ENCODE data around the gene IP6K1. TPM values are rescaled to one million over a fixed set of nuclear protein-coding genes. Genes with fewer than 3 reads are reported as not detected.

IP6K1 gene
- total RNA-seq, 1 experiment from 2014 or later: 26.4 TPM

DNA sequence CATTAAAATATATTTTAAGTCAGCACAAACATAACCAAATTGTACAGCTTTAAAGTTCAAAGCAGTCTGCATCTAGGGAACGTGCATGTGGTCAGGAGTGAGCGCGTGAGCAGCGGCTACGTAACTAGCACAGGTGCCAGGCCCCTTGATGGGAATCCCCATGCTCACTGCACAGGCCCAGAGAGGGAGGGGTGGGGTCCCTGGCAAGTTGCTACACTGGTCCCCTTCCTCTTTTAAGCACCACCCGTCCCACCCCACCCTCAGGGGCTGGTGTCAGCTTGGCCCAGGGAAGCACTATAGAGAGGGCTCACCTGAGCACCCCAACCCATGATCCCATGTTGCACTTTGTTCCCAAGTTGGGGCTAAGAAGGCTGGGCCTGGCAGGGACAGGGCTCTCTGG is 61.8 kb downstream of the IP6K1 start:
- DNase-seq (ENCODE audit: low read depth): no peak

DNA sequence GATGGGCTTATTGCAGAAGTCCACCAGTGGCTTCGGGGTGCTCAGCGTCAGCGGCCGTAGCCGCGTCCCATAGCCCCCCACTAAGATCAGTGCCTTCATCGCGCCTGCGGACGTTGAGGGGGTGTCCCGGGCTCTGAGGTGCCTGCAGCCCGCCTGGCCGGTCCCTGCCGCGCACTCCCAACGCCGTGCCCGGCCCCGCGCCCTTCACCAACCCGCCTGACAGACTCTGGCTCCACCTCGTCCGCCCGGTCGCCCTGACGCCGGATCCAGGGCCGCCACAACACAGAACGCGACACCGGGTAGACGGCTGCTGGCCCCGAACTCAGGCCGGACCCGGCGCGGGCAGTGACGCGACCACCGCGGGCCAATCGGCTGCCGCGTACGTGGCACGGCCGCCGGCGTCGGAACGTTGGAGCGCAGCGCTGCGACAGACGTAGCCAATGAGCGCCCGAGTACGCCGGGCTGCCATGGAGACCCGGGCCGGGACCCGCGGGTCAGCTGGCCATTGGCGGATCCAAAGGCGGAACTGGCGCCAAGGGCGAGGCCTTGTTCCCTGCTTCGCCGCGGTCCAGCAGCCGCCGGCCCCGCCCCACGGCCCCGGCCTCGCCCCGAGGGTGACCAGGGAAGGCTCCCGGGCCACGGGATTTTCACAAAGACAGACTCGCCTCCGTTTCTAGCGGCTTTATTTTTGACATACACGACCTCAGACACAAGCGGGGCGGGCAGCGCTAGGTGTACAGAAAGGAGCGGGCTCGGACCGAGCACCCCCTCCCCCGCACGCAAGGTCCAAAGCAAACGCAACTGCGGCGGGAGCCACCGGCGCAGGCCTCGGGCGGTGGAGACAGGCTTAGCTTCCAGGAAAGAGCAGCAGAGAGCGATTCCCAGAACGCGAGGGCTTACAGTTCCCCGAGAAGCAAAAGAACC is 62.5 kb downstream of the IP6K1 start, which contains the start of gene GMPPB:
Gene GMPPB (minus strand): TSS at position 324 of the 924 bp plus-strand sequence. CDS start 225 bp downstream, at position 99.
- DNase-seq (ENCODE audit: low read depth): peak; percentile 98

DNA sequence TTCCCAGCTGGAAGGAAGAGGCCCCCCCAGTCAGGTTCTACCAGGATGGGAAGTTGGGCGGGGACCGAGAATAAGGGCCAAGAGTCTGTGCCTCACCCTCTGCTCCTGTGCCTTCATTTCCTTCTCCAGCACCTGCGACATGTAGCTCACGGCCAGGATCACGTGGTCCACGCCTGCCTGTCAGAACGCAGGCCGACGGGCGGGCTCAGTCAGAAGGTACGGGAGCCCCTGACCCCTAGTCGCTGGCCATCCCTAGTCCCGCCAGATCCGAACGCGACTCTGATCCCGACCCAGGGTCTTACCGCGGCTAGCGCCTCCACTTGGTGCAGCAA is 63.1 kb downstream of the IP6K1 start:
- DNase-seq (ENCODE audit: low read depth): peak; percentile 44

DNA sequence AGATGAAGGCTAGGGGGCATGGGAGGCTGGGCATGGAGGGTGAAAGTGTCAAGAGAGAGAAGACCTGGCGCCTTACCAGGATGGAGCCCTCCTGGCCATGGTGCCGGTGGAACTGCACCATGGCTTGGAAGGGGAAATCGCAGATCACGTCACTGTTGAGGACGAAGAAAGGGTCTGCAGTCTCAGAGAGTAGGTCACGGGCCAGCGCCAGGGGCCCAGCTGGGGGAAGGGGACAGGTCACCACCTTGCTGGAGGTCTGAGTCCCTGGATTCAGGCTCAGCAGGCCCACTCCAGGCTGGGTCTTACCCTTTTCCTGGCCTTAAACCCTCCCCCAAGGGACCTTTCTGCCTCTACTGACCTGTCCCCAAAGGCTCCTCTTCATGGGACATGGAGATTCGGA is 63.4 kb downstream of the IP6K1 start:
- DNase-seq (ENCODE audit: low read depth): no peak

DNA sequence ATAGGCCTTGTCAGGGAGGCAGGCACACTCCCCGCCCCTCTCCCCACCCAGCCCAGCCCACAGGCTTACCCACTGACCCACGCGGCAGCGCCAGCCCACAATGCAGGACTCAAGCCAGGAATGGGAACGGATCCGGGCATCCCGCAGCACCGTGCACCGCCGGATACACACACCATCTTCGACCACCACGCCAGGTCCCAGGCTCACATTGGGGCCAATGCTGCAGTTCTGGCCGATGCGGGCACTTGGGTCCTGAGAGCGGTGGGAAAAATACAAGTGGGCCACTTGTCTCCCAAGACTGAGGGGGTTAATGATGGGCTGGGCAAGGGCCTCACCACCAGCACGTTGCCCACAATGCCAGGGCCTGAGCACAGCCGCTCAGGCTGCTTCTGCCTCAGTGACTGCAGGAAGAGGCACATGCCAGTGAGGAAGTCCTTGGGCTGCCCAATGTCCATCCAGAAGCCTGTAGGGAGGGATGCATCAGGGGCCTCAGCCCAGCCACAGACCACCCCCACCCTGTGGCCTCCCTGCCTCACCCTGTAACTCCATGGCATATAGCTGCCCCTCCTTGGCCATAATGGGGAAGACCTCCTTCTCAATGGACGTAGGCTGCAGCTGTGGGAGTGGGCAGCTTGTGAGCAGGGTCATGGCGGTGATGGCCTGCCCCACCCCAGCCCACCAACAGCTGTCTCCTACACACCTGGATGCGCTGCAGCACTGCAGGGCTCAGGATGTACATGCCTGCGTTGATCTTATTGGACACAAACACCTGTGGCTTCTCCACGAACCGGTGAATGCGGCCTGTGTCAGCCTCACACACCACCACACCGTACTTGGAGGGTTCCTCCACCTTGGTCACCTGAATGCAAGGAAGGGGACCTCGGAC is 64.2 kb downstream of the IP6K1 start:
- DNase-seq (ENCODE audit: low read depth): no peak

DNA sequence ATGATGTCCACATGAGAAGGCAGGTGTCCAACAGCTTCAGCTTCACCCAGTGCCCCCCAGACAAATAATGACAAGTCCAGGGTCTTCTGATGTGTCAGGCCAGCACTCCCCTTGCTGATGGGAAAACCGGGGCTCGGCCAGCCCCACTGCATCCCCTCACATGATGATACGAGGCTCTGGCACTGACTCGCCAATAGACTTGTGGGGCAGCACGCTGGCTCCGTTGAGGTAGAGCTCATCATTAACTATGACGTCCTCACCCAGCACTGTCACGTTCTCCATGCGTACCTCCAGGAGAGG is 64.8 kb downstream of the IP6K1 start:
- no peak for DNase-seq (ENCODE audit: low read depth)

DNA sequence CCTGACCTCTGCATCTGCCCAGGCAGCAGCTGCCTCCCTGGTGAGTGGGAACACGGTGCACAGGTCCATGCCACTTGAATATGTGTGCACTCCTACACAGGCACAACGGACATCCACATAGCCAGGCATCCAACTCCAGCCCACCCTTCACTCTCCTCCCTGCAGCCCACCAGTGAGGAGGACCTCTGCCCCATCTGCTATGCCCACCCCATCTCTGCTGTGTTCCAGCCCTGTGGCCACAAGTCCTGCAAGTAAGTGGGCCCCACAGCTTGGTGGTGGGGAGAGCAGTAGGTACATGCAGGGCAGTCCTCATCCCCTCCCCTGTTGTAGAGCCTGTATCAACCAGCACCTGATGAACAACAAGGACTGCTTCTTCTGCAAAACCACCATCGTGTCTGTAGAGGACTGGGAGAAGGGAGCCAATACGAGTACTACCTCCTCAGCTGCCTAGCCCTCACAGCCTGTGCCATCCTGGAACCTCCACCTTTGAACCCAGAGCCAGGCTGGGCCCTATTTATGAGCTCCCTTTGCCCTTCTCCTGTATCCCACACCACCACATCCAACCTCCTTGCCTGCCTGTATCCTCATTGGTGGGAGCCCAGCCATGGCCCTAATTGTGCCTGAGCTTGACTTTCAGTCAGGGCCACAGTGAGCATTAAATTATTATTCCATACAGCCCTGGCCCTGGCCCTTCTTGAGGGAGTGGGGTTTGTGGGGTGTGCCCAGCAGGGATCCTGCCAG is 65.3 kb downstream of the IP6K1 start:
- no peak for DNase-seq (ENCODE audit: low read depth)

DNA sequence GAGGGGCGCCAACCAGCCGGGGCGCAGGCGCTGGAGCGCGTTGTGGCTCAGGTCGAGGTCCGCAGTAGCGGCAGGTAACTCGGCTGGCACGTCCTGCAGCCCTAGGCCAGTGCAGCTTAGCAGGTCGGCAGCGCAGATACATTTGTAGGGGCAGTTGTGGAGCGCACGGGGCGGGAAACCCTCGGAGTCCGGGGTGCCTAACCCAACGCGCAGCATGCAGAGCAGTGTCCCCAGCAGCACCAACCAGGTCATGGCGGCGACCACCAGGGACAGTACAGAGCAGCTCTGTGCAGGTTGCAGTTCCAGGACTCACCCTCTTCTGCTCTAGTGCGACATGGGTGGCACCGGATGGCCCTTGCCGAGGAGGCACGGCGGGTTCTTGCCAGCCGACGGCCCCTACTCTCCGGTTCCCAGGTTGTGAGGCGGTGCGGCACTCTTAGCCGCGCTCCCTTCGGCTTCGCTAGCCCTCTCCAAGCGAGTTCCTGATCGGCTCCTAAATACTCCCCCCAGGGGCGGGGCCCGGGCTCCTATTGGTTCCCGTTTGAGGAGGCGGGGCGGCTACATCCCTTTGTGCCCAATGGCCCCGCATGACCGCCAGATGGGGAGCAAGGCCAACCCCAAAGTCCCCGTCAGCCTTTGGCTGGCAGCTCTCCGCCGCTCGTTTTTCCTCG is 67.0 kb downstream of the IP6K1 start, which contains the start of gene AMIGO3:
Gene AMIGO3 (minus strand): TSS at position 471 of the 671 bp plus-strand sequence. CDS start 219 bp downstream, at position 252.
- DNase-seq (ENCODE audit: low read depth): peak; percentile 93

DNA sequence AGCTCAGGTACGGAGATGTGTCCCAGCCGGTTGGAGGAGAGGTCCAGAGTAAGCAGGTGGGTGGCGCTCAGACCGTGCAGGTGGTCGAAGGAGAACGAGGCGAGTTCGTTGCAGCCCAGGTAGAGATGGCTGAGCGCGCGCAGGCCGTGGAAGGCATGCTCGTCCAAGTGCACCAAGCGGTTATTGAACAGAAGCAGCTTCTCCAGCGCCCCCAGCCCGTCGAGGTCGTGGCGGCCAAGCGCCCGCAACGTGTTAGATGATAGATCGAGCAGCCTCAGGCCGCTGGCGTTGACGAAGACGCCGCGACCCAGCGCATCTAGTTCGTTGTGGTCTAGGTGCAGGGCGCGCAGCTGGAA is 67.5 kb downstream of the IP6K1 start:
- no peak for DNase-seq (ENCODE audit: low read depth)

DNA sequence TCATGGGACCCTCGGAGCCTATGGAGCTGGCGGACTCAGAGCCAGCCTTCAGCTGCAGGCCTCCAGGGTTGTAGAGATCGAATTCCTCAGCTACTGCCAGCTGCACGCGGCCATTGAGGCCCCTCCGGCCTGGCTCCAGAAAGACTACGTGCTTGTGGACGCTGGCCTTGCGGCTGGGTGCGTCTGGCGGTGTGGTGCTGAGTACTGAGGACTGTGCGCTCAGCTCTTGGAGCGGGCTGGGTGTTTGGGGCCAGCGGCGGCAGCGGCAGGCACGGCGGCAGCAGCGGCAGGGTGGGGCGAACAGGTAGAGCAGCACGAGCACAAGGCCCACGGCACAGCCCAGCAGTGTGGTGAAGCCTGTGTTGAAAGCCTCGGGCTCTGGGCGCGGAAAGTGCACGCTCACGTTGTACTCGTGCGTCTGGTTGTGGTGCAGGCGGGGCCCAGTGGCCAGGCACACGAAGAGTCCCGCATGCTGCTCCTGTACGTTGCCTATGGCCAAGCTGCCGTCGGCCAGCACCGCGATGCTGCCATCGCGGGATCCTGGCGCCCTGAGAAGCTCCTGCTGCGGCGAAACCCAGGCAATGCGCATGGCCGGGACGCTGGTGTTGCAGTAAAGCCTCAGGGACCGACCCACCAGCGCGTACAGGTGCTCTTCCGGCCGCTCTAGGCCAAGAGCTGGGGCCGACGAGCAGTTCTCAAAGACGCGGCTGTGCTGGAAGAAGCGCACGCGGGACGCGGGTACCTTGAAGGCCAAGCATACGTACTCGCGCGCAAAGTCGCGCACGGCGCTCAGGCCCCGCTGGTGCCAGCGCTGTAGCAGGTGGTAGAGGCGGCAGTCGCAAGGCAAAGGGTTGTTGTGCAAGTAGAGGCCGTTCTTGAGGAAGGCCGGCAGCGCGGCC is 68.1 kb downstream of the IP6K1 start:
- no peak for DNase-seq (ENCODE audit: low read depth)

DNA sequence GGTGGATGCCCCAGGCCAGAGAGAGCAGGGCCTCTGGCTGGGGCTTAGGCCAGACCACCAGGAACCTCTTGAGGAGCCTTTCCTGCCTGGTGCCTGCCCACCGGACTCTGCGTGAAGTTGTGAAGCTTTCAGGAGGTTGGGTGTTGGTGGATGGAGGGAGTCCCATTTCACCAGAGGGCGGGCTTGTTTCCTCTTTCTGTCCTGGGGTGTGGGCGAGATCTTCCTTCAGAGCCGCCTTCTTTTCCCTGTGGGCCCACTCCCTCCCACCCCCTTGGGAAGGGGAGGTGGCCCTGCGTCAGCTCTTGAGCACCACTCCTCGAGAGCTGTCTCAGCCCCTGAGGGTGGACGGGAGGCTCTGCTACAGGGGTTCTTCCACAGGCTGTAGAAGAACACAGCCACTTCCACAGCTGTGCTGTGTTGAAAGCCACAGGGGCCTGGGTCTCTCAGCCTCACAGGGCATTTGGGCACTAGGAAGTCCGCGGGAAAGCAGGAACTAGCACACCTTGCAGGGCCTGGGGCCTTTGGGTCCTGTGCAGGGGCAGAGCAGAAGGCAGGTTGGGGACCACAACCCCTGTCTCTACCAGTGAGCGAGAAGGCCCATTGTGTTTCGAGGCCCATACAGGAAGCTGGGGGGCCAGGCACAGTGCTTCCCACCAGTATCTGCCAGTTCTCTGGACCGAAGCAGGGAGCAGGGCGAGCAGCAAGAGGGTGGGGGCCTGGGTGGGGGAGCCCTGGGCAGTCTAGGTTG is 69.0 kb downstream of the IP6K1 start:
- no peak for DNase-seq (ENCODE audit: low read depth)

DNA sequence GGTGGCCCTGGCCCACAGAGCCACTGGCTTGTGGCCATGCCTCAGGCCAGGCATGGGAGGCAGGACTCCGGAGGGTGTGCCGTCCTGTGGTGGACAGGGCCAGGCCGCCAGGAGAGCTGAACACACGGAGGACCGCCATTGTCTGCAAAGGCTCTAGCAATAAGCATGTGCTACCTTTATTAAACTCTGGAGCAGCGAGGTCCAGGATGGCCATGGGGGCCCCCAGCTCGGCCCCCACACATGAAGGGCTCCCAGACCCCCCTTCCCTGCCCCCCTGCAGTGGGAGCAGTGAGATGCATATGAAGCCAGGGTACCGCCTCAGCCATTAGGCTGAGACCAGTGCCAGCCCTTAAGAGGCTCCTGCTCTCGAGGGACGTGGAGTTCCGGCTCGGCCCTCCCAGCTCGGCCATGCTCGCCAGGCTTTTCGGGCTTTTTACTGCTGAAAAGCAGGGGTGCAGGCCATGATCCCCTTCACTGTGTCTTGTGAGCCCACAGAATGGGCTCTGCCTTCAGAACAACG is 69.6 kb downstream of the IP6K1 start:
- DNase-seq (ENCODE audit: low read depth): no peak

DNA sequence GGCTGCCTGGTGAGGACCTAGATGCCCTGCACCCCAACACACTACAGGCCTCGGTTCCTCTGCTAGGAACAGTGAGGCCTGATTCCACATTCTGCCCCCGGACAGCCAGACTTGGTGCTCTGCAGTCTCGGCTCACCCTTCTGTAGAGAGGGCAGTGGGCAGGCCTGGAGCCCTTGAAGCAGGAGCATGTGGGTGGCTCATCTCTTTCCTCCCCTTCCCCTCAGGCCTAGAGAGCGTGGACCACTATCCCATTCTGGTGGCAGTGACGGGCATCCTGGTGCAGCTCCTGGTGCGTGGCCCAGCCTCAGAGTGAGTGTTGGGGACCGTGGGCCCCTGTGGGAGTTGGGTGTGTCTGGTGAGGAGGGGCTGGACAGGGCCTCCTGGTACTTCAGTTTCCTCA is 70.2 kb downstream of the IP6K1 start:
- DNase-seq (ENCODE audit: low read depth): no peak

DNA sequence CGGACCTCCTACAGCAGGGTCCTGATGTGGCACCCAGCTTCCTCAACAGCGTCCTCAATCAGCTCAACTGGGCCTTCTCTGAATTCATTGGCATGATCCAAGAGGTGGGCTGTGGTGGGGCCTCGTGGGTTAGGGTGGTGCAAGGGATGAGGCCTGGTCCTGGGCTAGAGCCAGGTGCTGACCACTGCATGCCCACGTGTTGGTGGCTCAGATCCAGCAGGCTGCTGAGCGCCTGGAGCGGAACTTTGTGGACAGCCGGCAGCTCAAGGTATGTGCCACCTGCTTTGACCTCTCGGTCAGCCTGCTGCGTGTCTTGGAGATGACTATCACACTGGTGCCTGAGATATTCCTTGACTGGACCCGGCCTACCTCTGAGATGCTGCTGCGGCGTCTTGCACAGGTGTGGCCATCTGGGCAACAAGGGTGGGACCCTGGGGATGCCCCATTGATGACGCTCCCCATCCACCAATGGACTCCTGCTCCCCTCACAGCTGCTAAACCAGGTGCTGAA is 70.7 kb downstream of the IP6K1 start:
- no peak for DNase-seq (ENCODE audit: low read depth)

DNA sequence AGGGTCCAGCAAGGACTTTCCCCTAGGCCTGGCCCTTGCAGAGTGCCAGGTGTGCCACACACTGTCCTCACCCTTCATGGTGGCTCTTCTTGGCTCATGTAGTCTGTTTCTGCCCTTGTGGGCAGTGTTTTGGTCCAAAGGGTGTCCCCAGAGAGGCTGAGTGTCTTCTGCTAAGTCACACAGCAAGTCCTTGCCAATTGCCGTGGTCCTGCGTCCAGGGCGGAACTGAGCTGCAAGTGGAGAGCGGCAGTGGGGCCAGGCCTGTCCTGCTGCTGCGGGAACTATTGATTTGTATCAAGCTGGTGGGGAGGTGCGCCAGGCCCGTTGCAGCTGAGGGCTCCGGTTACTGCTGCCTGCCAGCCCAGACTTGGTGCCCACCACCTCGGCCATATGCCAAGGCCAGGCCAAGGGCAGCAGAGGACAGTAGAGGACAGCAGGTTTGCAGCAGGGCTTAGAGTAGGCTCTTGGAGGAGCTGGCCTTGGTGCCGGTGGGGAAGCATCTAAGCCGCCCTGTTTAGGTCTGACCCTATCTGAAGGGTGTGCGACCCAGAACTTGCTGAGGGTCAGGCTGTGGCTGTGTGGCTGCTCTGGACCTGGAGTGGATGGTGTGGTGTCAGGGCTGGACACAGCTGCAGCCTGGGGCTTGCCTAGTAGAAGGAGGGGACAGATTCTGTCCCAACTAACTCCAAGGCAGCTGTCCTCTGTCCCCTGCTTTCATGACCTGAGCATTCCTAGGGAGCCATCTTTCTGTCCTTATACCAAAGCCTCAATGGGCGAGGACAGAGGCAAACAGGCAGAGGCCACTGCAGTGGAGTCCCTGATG is 71.4 kb downstream of the IP6K1 start:
- DNase-seq (ENCODE audit: low read depth): no peak

DNA sequence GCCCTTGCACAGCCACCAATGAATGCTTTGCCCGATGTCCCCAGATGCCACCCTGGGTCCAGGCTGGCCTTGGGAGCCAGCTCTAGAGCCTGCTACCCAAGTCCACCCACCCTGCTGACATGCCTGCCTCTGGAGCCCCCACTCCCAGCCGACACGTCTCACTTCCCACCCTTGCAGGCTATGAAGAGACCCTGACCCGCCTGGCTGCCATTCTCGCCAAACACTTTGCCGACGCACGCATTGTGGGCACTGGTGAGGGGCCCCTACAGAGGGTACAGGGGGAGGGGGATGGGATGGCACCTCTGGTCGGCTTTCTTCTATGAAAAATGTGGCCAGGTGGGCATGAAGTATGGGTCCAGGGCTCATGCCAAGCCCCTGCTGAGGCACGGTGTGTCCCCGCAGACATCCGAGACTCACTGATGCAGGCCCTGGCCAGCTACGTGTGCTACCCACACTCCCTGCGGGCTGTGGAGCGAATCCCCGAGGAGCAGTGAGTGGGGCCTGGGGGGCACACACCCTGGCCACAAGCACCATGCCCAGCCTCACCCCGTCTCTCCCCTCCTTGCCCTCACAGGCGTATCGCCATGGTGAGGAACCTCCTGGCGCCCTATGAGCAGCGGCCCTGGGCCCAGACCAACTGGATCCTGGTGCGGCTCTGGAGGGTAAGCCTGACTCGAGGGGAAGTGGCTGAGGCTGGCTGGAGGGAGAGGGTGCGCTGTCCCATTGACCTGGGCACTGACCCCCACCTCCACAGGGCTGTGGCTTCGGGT is 72.8 kb downstream of the IP6K1 start:
- DNase-seq (ENCODE audit: low read depth): no peak

DNA sequence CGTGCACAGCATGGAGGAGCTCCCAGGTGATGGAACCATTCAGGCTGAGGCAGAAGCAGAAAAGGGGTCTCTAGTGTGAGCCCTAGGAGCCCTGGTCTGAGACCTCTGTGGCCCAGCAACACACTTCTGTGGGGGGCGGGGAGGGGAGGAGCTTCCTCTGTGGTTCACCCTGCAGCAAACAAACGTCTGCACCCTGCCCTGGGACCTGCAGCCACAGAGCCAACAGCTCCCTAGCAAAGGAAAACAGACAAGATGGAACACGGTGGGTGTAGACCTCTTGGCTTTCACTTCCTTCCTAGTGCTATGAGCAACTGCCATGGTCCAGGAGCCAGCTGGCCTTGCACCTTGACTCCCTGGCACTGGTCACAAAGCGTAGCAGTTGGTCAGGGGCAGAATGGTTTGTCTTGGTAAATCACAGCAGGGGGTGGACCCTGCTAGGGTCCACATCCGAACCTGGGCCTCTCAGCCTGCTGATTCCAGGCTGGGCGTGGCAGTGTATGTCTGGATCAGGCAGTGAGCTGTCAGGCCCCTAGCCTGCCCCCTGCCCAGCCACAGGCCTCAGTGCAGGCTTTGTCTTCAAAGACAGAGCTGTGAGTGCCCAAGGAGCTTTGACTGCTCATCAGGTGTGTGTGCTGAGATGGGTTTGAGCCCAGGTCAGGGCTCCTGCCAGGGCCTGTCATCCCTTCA is 73.6 kb downstream of the IP6K1 start:
- DNase-seq (ENCODE audit: low read depth): no peak

Measured in RPMI7951 (cell line).